ENCODE measurements around the gene ZFPM1.

GRCh38 chr16:88481851-88482250, 28.8 kb downstream of the ZFPM1 start:
- TF ChIP-seq, protein P1, sequence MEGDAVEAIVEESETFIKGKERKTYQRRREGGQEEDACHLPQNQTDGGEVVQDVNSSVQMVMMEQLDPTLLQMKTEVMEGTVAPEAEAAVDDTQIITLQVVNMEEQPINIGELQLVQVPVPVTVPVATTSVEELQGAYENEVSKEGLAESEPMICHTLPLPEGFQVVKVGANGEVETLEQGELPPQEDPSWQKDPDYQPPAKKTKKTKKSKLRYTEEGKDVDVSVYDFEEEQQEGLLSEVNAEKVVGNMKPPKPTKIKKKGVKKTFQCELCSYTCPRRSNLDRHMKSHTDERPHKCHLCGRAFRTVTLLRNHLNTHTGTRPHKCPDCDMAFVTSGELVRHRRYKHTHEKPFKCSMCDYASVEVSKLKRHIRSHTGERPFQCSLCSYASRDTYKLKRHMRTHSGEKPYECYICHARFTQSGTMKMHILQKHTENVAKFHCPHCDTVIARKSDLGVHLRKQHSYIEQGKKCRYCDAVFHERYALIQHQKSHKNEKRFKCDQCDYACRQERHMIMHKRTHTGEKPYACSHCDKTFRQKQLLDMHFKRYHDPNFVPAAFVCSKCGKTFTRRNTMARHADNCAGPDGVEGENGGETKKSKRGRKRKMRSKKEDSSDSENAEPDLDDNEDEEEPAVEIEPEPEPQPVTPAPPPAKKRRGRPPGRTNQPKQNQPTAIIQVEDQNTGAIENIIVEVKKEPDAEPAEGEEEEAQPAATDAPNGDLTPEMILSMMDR (IDR thresholded peaks at IDR 0.05; ENCODE audit: insufficient read depth, low read length) = no peak
- TF ChIP-seq, protein P2, sequence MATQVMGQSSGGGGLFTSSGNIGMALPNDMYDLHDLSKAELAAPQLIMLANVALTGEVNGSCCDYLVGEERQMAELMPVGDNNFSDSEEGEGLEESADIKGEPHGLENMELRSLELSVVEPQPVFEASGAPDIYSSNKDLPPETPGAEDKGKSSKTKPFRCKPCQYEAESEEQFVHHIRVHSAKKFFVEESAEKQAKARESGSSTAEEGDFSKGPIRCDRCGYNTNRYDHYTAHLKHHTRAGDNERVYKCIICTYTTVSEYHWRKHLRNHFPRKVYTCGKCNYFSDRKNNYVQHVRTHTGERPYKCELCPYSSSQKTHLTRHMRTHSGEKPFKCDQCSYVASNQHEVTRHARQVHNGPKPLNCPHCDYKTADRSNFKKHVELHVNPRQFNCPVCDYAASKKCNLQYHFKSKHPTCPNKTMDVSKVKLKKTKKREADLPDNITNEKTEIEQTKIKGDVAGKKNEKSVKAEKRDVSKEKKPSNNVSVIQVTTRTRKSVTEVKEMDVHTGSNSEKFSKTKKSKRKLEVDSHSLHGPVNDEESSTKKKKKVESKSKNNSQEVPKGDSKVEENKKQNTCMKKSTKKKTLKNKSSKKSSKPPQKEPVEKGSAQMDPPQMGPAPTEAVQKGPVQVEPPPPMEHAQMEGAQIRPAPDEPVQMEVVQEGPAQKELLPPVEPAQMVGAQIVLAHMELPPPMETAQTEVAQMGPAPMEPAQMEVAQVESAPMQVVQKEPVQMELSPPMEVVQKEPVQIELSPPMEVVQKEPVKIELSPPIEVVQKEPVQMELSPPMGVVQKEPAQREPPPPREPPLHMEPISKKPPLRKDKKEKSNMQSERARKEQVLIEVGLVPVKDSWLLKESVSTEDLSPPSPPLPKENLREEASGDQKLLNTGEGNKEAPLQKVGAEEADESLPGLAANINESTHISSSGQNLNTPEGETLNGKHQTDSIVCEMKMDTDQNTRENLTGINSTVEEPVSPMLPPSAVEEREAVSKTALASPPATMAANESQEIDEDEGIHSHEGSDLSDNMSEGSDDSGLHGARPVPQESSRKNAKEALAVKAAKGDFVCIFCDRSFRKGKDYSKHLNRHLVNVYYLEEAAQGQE (IDR thresholded peaks at IDR 0.05; ENCODE audit: insufficient replicate concordance, low read depth) = no peak
- TF ChIP-seq SPI1 (IDR thresholded peaks at IDR 0.05; ENCODE audit: borderline replicate concordance, low read depth) (no peak), POLR2AphosphoS5 (IDR thresholded peaks at IDR 0.05; ENCODE audit: low read depth) (no peak), GABPA (IDR thresholded peaks at IDR 0.05; ENCODE audit: low read depth) (no peak)

All from HL-60 (cell line).